Fibroblast of pulmonary artery (primary cell): ENCODE results near the gene ERO1A.

Experiments used
- DNase-seq: peaks from one replicate; pipeline ENCODE4 v3.0.0-alpha.2; 2010; ENCODE audit warnings: low read depth
- H3K4me3 ChIP-seq: replicated peaks from 2 replicates; pipeline ENCODE4 v1.5.1; 2011; ENCODE audit warnings: low read depth, mild to moderate bottlenecking, control low read depth, low read length, moderate library complexity
- TF ChIP-seq, protein P1 (sequence below): IDR thresholded peaks from 2 replicates; pipeline ENCODE4 v1.5.1; 2011; ENCODE audit warnings: mild to moderate bottlenecking, control low read depth, low read length, inconsistent platforms; ENCODE audit errors: missing control alignments

The ERO1A gene

DNA sequence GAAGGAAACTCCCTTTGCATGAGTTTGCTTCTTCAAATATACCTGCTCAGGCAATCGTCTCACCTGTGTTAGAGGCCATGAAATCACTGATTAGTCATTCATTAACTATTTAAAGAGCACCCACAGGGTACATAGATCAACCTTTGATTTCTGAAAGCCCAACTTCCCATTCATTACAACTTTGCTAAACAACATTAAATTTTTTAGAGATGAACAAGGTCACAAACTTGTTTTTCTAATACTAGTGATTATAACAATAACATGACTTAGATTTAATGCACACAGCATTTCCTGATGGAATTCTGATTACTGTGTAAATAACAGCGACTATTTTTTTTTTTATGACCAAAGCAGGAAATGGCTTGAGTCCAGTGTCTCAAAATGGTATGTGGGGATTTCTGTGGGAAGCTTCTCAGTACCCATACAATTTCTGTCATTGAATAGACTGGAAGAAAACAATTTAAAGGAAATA lies 5.4 kb upstream of the ERO1A start:
- TF ChIP-seq, protein P1, sequence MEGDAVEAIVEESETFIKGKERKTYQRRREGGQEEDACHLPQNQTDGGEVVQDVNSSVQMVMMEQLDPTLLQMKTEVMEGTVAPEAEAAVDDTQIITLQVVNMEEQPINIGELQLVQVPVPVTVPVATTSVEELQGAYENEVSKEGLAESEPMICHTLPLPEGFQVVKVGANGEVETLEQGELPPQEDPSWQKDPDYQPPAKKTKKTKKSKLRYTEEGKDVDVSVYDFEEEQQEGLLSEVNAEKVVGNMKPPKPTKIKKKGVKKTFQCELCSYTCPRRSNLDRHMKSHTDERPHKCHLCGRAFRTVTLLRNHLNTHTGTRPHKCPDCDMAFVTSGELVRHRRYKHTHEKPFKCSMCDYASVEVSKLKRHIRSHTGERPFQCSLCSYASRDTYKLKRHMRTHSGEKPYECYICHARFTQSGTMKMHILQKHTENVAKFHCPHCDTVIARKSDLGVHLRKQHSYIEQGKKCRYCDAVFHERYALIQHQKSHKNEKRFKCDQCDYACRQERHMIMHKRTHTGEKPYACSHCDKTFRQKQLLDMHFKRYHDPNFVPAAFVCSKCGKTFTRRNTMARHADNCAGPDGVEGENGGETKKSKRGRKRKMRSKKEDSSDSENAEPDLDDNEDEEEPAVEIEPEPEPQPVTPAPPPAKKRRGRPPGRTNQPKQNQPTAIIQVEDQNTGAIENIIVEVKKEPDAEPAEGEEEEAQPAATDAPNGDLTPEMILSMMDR: no peak
- H3K4me3 ChIP-seq: no peak overlapping the region
- DNase-seq: peak; percentile 66

DNA sequence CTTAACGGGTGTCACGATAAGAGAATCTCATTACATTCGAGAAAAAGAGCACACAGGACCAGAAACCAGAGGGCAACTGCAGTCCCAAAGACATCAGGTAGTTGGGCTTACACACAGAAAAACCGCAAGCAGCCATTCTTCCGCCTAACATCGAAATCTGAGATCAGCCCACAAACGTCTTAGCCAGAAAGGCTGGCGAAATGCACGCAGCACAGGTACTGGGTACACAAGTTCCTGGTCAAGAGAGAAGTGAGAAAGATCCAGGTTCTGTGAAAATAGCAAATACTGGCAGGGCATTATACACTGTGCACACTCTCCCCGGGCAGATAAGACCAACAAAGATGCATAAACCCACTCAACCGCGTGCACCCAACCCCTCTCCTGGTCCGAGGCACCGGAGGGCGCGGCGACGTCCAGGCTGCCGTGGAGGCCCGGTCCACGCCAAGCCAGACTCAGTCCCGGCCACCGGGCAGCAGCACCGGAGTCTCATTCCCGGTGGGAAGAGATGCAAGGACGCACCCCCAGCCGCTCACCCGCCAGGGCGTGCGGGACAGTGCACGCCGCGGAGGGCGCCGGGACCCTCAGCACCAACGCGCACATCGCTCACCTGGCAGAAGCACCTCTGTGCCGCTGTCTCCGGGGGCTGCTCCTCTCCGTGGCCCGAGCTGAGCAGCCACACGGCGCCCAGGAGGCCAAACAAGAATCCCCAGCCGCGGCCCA lies 437 bp downstream of the ERO1A start:
- TF ChIP-seq, protein P1: no peak
- peak; percentile 50 for DNase-seq
- peak overlapping the region; percentile 91 for H3K4me3 ChIP-seq

DNA sequence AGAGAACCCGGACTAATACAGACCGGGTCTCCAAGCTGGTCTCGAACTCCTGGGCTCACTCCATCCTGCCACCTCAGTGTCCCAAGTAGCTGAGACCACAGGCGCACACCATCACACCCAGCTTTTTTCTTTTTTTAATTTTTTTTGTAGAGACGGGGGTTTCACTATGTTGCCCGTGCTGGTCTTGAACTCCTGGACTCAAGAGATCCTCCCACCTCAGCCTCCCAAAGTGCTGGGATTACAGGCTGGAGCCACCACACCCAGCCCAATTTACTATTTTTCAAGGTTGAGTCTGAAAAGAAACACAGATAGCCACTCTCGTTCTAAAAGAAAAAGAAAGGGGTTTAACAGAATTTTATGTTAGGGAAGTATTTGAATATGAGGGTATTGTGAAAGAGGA lies 1.8 kb downstream of the ERO1A start:
- DNase-seq: no peak
- H3K4me3 ChIP-seq: no peak overlapping the region
- TF ChIP-seq, protein P1: no peak

DNA sequence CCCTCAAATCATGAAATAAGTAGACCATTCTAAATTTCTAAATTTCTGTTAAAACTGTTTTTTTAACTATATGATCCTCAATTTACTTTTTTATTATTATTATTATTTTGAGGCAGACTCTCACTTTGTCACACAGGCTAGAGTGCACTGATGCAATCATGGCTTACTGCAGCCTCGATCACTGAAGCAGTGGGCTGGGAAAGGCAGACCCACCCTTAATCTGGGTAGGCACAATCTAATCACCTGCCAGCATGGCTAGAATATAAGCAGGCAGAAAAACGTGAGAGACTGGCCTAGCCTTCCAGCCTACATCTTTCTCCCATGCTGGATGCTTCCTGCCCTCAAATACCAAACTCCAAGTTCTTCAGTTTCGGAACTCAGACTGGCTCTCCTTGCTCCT lies 2.3 kb downstream of the ERO1A start:
- H3K4me3 ChIP-seq: no peak overlapping the region
- TF ChIP-seq, protein P1: no peak

DNA sequence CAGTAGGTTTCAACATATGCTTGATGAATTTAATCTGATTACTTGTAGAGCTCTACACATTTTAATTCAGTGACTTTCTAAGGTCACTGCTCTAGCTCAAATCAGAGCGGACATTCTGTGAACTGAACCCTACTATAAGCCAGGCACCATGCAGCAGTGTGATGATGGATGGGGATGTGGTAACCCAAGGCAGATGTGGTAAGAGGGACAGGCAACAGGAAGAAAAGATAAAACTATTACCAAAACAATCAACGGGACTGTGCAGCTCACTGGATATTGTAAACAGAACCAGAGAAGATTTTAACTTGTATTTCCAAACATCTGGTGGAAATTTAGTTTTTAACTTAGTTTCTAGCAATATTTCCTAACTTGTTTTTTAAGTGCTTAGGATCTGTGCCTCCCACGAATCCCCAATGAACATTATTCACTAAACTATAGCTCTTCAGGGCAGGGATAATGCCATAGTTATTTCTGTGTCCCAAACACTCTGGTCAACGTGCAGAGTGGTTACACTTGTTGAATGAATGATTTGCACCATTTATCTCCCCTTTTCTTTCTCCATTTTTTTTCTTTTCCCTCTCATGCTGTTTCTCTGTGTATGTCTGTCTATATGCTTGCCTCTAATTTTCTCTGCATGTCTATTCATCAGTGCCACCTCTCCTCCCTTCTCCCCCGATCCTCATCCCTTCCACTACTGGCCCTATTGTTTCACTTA lies 3.0 kb downstream of the ERO1A start:
- no peak overlapping the region for H3K4me3 ChIP-seq
- peak; percentile 68 for DNase-seq
- TF ChIP-seq, protein P1: no peak

More for the DNA sequence above, 2.3 kb downstream of the ERO1A start:
- DNase-seq: no peak

DNA sequence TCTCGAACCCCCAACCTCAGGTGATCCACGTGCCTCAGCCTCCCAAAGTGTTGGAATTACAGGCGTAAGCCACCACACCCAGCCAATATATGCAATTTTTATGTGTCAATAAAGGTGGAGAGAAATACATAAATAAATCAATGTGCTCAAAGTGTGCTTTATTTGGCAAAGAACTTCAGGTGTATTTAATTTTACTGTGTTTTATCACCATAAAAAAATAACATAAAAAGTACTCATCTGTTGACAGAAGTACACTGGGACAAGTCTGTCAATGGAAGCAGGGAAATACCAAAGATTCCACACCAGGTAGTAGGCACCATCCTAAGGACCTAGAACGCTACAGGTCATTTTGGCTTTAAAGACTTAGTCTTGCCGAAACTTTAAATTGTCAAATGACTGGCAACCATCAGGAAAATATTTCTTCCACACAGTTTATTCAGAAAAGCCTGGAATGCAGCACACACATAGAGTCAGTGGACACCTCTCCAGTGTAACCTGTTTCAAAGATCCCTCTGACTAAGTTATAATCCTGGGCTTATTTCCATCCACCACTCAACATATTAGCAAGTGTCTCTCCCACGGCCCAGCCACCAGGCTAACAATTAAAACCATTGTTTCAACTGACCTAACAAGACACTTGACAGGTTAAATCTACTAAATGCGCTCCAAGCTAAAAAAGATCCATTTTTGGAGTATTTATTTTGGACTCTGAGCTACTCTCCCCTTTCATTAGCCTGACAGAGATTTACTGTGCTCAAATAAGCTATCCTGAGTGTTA lies 4.2 kb downstream of the ERO1A start:
- TF ChIP-seq, protein P1: no peak
- DNase-seq: no peak
- H3K4me3 ChIP-seq: no peak overlapping the region
